ENCODE data around the gene S100P. TPM values are rescaled to one million over a fixed set of nuclear protein-coding genes. Genes with fewer than 3 reads are reported as not detected.

The S100P gene
- total RNA-seq (2022; extraction: Qiagen RNA extraction; ENCODE audit: low read depth) = 17.7 to 70.6 TPM (median 57.8 TPM) in 5 replicates

GRCh38 chr4:6693231-6694176 lies at the start of gene S100P:
S100P (plus strand) TSS chr4:6693878; CDS start chr4:6693933, 55 bp downstream.

GRCh38 chr4:6709230-6710114 lies 15.8 kb downstream of the S100P start, which contains the start of gene MRFAP1L1:
MRFAP1L1 (minus strand) TSS chr4:6709865; CDS start chr4:6709629, 236 bp downstream.

GRCh38 chr4:6716018-6716911 lies 22.6 kb downstream of the S100P start, which contains the start of gene BLOC1S4:
BLOC1S4 (plus strand) TSS chr4:6716174; CDS start chr4:6716210, 36 bp downstream.

Other genes with a start within 250 kb of the S100P start
- 33.0 to 40.4 TPM (median 38.6 TPM) in 5 replicates for gene PPP2R2C, start 221.3 kb upstream of the S100P start, total RNA-seq (2022; extraction: Qiagen RNA extraction; ENCODE audit: low read depth)
- 8.6 to 9.8 TPM (median 9.7 TPM) in 5 replicates for gene MAN2B2, start 118.7 kb upstream of the S100P start, total RNA-seq (2022; extraction: Qiagen RNA extraction; ENCODE audit: low read depth)
- gene MRFAP1, start 53.2 kb upstream of the S100P start, total RNA-seq (2022; extraction: Qiagen RNA extraction; ENCODE audit: low read depth) = 237 to 261 TPM (median 251 TPM) in 5 replicates
- 29.9 to 34.8 TPM (median 32.6 TPM) in 5 replicates for gene MRFAP1L1, start 16.0 kb downstream of the S100P start, total RNA-seq (2022; extraction: Qiagen RNA extraction; ENCODE audit: low read depth)
- 12.7 to 15.8 TPM (median 14.1 TPM) in 5 replicates for gene BLOC1S4, start 22.3 kb downstream of the S100P start, total RNA-seq (2022; extraction: Qiagen RNA extraction; ENCODE audit: low read depth)
- 5.3 to 9.6 TPM (median 8.2 TPM) in 5 replicates for gene KIAA0232, start 88.8 kb downstream of the S100P start, total RNA-seq (2022; extraction: Qiagen RNA extraction; ENCODE audit: low read depth)
- gene TBC1D14, start 215.9 kb downstream of the S100P start, total RNA-seq (2022; extraction: Qiagen RNA extraction; ENCODE audit: low read depth) = 31.2 to 34.7 TPM (median 33.8 TPM) in 5 replicates

All from A549 treated with CpdA at 1 μM for 4 hours (cell line).